Measurements from ENCODE around the gene MAVS.
"Not testable (repeated sequence)": the region's sequence is repeated elsewhere in the genome, so short reads cannot be mapped to it uniquely, and the experiment has no call there.

The MAVS gene

GRCh38 chr20:3901028-3901705 lies 54.5 kb downstream of the MAVS start:
- Histone ChIP-seq H3K27ac (peak overlapping the region in 10 of 21 experiments; percentile 7 to 81 (median 40)), H3K4me3 (no peak overlapping the region)

DNA sequence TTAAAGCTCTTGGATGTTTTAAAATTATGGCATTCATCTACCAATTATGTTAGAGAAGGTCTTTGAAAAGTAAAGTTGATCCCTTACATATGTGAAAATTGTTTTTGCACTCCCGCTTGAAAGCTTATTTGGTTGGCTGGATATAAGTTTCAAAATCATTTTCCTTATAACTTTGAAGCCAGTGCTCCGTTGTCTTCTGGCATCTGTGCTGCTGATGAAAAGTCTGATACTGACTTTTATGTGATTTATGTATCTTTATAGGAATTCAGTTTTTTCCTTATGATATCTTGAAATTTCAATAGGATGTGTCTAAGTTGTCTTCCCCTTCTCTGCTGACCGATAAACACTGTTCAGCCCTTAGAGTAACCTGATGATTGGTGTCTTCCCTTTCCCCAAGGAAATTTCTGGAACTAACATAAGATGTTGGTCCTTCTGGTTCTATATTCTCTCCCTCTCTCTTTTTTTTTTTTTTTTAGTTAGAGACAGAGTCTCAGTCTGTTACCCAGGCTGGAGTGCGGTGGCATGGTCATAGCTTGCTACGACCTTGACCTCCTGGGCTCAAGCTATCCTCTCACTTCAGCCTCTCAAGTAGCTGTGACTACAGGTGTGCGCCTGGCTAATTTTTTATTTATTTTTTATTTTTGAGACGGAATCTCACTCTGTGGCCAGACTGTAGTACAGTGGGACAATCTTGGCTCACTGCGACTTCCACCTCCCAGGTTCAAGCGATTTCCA lies 55.2 kb downstream of the MAVS start:
- peak overlapping the region in 11 of 21 experiments; percentile 2 to 81 (median 38) for H3K27ac ChIP-seq
- H3K4me3 ChIP-seq = no peak overlapping the region

DNA sequence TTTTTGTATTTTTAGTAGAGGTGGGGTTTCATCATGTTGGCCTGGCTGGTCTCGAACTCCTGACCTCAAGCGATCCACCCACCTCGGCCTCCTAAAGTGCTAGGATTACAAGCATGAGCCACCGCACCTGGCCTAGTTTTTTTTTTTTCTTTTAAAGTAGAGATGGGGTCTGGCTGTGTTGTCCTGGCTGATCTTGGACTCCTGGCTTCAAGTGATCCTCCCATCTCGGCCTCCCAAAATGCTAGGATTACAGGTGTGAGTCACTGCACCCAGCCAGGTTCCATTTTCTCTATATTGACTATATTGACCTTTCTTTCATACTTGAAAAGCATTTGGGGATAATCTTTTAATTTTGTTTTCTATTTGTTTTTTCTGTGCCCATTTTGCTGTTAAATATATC lies 55.8 kb downstream of the MAVS start:
- Histone ChIP-seq H3K27ac (peak overlapping the region in 9 of 21 experiments; percentile 2 to 81 (median 38)), H3K4me3 (no peak overlapping the region)

DNA sequence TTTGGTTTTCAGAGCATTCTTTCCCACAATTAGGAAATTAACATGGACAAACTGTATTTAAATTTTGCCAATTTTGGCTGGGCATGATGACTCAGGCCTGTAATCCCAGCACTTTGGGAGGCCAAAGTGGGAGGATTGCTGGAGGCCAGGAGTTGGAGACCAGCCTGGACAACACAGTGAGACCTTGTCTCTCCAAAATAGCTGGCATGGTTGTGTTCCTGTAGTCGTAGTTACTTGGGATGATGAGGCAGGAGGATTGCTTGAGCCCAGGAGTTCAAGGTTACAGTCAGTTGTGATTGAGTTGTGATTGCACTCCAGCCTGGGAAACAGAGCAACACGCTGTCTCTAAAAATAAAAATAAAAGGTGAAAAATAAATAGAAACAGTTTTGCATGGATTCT lies 57.6 kb downstream of the MAVS start:
- H3K27ac ChIP-seq = no peak overlapping the region

DNA sequence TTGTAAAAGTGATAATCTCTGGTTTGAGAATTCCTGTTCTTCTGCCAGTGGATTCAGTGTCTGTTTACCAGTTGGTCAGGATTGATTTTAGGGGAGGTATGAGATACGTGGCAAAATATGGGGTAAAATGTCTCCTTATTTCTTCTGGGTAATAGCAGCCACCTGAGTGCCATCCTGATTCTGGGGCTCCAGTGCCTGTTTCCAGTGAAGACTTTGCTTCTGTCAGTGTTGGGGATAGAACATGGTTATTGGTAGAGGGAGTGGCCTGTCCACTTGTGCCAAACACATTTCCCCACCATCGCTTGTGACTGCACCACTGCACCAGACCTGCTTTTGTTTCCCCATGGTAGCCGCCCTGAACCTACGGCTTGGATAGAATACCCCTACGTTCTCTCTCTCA lies 58.2 kb downstream of the MAVS start:
- Histone ChIP-seq H3K4me3 (no peak overlapping the region), H3K27ac (no peak overlapping the region)

More for the DNA sequence above, 57.6 kb downstream of the MAVS start:
- no peak overlapping the region for H3K4me3 ChIP-seq

DNA sequence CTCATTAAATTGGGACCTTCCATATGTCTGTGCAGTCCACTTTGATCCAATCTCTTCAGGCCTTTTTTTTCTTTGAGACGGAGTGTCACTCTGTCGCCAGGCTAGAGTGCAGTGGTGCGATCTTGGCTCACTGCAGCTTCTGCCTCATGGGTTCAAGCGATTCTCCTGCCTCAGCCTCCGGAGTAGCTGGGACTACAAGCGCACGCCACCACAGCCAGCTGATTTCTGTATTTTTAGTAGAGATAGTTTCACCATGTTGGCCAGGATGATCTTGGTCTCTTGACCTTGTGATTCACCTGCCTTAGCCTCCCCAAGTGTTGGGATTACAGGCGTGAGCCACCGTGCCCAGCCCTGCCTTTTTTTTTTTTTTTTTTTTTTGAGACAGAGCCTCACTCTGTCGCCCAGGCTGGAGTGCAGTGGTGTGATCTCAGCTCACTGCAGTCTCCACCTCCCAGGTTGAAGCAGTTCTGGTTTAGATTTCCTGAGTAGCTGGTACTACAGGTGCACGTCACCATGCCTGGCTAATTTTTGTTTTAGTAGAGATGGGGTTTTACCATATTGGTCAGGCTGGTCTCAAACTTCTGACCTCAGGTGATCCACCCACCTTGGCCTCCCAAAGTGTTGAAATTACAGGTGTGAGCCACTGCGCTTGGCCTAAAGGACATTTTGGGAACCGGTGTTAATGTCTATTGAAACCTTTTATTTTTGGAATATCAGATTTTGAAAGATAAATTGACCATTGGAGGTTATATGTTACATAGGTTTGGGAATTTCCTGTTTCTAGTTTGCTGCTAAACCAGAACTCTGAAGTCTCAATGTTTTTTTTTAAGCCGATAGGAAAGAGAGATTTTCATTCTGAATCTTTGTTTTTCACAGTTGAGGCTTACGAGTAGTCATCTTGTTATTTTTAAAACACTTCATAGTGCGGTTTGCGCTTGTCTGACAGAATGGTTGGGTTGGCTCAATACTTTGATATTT lies 60.4 kb downstream of the MAVS start:
- H3K27ac ChIP-seq = peak overlapping the region in 4 of 21 experiments; percentile 7 to 53 (median 14)
- H3K4me3 ChIP-seq = not testable (repeated sequence)

DNA sequence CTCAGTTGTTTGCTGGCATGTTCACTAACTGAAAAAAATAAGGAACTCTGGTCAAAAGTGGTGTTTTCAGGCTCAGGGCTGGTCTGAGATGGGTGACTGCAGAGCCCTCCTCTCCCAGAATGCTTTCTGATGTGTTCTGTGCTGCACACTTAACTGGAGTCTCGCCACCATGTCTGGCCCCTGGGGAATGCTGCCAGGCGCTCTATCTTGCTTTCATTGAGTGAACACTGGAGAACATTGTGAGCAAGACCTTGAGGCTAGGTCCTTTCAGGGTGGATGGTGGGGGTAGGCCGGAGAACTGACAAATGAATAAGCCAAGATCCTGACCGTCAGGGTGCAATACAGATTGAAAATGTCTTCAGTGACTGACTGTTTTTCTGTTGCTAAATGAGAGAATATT lies 62.0 kb downstream of the MAVS start:
- Histone ChIP-seq H3K27ac (no peak overlapping the region), H3K4me3 (no peak overlapping the region)

GRCh38 chr20:3909952-3910366 lies 63.3 kb downstream of the MAVS start:
- no peak overlapping the region for H3K4me3 ChIP-seq
- no peak overlapping the region for H3K27ac ChIP-seq

- Histone ChIP-seq H3K4me3 (no peak overlapping the region), H3K27ac (no peak overlapping the region)
Observed at GRCh38 chr20:3910853-3911252, 64.2 kb downstream of the MAVS start.

DNA sequence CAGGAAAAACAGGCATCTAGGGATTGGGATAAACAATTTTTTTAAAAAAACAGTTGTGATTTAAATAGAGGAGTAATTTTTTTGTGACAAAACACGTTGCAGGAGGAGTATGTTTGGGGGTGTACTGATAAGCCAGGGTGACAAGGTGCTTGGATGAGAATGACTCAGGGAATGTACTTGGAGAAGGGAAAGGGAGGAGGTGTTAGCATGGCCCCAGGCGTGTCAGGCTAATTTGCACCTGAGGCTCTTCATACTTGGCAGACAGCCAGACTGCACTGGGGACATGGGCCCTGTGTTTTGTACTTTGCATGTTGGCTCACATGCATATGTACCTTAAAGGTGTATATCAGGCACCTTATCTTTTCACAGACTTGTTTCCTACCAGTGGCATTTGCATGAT lies 65.3 kb downstream of the MAVS start:
- no peak overlapping the region for H3K4me3 ChIP-seq
- no peak overlapping the region for H3K27ac ChIP-seq

GRCh38 chr20:3914446-3914845 lies 67.8 kb downstream of the MAVS start:
- Histone ChIP-seq H3K27ac (no peak overlapping the region), H3K4me3 (no peak overlapping the region)

GRCh38 chr20:3915691-3916090 lies 69.1 kb downstream of the MAVS start:
- Histone ChIP-seq H3K27ac (no peak overlapping the region), H3K4me3 (no peak overlapping the region)

DNA sequence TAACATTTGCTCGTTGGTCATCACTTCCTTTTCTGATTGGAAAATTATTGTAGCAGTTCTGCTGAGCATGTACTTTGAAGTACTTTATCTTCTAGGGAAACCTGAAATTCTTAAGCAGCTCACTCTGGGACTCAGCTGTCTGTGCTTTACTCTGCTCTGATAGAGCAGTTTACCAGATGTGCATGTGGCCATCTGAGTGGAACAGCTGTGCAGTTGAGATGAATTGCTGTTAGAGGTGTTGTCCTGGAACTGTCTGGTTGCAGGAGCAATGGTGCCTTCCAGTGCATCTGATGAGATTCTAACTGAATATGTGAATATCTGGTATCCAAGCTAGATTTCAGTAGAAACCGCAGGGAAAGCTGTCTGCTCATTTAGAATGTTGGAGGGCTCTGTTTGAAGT lies 69.7 kb downstream of the MAVS start:
- no peak overlapping the region for H3K4me3 ChIP-seq
- no peak overlapping the region for H3K27ac ChIP-seq

DNA sequence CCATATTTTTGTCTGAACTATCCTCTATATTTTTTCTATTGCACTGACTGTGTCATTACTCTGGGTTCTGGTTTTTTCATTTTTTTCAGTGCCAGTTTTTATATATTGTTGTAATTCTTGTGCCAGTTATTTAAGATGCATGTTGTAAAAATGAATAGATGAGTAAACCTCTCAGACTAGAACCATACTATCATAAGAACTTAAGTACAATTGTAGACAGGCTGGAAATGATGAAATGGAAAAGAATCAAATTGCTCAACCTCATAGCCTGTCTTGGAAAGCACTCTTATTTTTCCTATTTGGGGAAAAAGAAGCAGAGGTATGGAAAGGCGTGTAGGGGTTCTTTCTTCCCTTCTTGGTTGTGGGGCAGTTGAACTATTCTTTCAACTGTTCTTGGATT lies 72.7 kb downstream of the MAVS start:
- no peak overlapping the region for H3K4me3 ChIP-seq
- H3K27ac ChIP-seq = no peak overlapping the region

DNA sequence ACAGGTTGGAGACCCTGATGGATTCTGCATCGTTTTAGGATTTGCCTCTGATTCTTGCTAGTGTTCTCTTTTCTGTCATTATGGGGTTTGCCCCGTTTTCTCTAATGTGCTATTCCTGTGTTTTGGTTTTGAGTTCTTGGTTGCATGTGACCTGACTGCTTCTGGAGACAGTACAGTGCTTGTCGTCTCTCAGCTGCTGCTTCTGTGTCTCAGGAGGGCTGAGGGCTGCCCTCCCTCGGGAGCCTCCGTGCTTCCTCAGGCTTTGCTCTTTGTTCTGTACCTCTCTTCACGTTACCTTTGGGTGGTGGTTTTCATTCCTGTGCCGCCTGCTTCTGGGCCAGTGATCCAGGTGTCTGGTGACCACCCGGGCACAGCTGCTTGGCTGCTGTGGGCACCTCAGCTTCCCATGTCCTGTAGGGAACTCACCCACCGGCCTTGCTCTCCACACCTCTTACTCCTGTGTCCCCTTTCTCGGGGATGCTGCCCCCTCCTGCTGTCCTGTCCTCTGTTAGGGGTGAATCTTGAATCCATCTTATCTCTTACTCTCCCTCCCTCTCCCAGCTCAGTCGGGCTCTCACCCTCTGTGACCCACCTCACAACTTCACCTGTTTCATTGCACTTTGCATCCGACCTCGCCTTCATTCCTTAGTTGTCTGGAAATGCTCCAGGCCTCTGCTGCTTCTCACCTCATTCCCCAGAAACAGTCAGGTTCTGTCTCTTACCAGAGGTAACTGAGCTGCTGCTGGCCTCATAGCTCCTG lies 75.8 kb downstream of the MAVS start:
- H3K27ac ChIP-seq = peak overlapping the region in 5 of 21 experiments; percentile 5 to 70 (median 56)
- no peak overlapping the region for H3K4me3 ChIP-seq

DNA sequence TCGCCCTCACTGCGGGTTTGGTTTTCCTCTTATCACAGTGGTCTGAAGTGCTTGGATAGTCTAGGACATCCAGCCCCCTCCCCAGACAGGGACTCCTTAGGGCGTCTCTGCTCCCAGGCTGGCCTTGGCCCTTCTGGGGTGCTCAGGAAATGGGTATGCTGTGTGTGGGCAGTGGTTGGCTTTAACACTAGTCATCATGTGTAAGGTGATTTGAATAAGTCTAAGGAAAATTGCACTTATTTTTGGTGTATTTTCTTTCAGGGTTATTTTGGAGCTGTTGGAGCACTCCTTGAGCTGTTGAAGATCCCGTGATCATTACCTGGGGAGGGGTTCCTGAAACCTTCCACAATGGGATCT lies 76.3 kb downstream of the MAVS start:
- Histone ChIP-seq H3K4me3 (no peak overlapping the region), H3K27ac (peak overlapping the region in 4 of 21 experiments; percentile 45 to 70 (median 57))

GRCh38 chr20:3923818-3924217 lies 77.2 kb downstream of the MAVS start:
- peak overlapping the region in 6 of 21 experiments; percentile 6 to 70 (median 30) for H3K27ac ChIP-seq
- H3K4me3 ChIP-seq = no peak overlapping the region

DNA sequence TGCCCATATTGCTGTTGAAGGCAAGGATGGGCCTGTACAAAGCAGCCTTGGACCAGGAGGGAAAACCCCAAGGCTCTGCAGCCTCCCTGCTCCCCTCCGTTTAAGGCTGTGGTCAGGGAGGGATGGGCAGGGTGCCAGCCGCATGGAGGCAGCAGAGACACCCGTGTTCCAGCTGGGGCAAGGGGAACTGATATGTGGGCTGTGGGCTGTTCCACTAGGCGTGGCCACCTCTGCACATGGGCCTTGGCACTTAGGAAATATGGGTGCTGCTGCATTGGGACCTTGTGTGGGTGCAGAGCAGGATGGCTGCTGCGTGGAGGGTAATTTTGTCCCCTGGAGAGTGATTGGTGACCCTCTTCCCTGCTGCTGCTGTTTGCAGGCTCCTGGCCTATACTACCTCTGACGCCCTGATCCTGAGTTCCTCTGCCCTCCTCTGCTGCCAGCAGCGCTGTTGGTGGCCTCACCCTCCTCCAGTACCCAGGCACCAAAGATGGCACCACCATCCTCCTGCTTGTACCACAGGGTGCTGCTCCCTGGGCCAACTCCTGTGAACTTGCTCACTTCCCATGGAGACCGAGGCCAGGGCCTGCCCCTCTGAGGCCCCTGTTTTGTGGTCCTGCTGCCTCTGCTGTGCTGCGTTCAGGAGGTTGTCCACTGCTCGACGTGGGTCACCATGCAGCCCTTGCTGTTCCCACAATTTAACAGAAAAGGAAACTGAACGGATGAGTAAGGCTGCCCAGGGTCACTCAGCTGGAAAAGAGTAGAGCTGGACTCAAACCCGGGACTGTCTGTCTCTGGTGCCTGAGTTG lies 77.9 kb downstream of the MAVS start:
- H3K27ac ChIP-seq = peak overlapping the region in 7 of 21 experiments; percentile 6 to 70 (median 18)
- H3K4me3 ChIP-seq = no peak overlapping the region
